PC-3 (cell line): ENCODE results near the gene EHMT1. TPM values are rescaled to one million over a fixed set of nuclear protein-coding genes. Genes with fewer than 3 reads are reported as not detected.
A peak's percentile ranks its signal among the peaks of the same experiment; 100 is the strongest.

Experiments
- ATAC-seq: fragments of 200-7000 bp; cut with Tn5 transposase; 2 replicates; pipeline ENCODE4 v1.9.1; 2020; ENCODE audit warnings: mild to moderate bottlenecking, moderate library complexity
- BruUV-seq: library from RNA; stranded (reverse); fragments of 400-500 nt; replicated peaks from 2 replicates; lab custom pipeline; 2021; lab: Mats Ljungman, UMichigan
- CTCF ChIA-PET: fragments of 300-600 bp; sonication (Branson Sonifier 250); formaldehyde crosslinking; loops from one replicate; lab custom pipeline; 2022; ENCODE audit warnings: antibody characterized with exemption; lab: Charles Lee
- POLR2A ChIA-PET: fragments of 300-600 bp; sonication (Branson Sonifier 250); formaldehyde crosslinking; loops from one replicate; lab custom pipeline; 2022; ENCODE audit warnings: antibody characterized with exemption; ENCODE audit not compliant: unreplicated experiment; lab: Charles Lee
- DNase-seq: peaks from one replicate; pipeline ENCODE4 v3.0.0-alpha.2; 2015
- H2AFZ ChIP-seq: fragments of 300-600 bp; sonication (generic); 2 replicates; pipeline ENCODE4 v1.6.0; 2016; ENCODE audit warnings: antibody characterized with exemption, low read length
- H3F3A ChIP-seq: fragments of 300-600 bp; sonication (generic); one replicate; pipeline ENCODE4 v1.6.0; 2017; ENCODE audit warnings: antibody characterized with exemption, low read length, control low read depth, mild to moderate bottlenecking; ENCODE audit not compliant: unreplicated experiment
- H3K27ac ChIP-seq: fragments of 300-600 bp; sonication (generic); 2 replicates; pipeline ENCODE4 v1.5.1; 2016; ENCODE audit warnings: mild to moderate bottlenecking, low read length
- H3K27me3 ChIP-seq: fragments of 300-600 bp; sonication (generic); 2 replicates; pipeline ENCODE4 v1.6.1; 2016; ENCODE audit warnings: low read length, mixed read lengths
- H3K36me3 ChIP-seq: fragments of 300-600 bp; sonication (generic); 2 replicates; pipeline ENCODE4 v1.6.1; 2016; ENCODE audit warnings: low read depth, mixed run types, low read length, mixed read lengths
- H3K4me1 ChIP-seq: fragments of 300-600 bp; sonication (generic); 2 replicates; pipeline ENCODE4 v1.5.1; 2016; ENCODE audit warnings: low read length; ENCODE audit not compliant: insufficient read depth
- H3K4me2 ChIP-seq: fragments of 300-600 bp; sonication (generic); 2 replicates; pipeline ENCODE4 v1.6.0; 2016; ENCODE audit warnings: low read length
- H3K4me3 ChIP-seq: fragments of 300-600 bp; sonication (generic); 2 replicates; pipeline ENCODE4 v1.5.1; 2016; ENCODE audit warnings: mild to moderate bottlenecking, low read length, mixed read lengths
- H3K79me2 ChIP-seq: fragments of 300-600 bp; sonication (generic); 2 replicates; pipeline ENCODE4 v1.6.1; 2017; ENCODE audit warnings: low read length, mixed read lengths
- H3K9ac ChIP-seq: fragments of 300-600 bp; sonication (generic); 2 replicates; pipeline ENCODE4 v1.6.0; 2016; ENCODE audit warnings: mild to moderate bottlenecking, low read length
- H3K9me2 ChIP-seq: fragments of 300-600 bp; sonication (generic); replicated peaks from 2 replicates; pipeline ENCODE4 v1.6.1; 2016; ENCODE audit warnings: mixed run types, low read length, mixed read lengths
- H3K9me3 ChIP-seq: fragments of 300-600 bp; sonication (generic); 2 replicates; pipeline ENCODE4 v1.6.1; 2016; ENCODE audit warnings: low read length, mixed read lengths
- H4K20me1 ChIP-seq: fragments of 300-600 bp; sonication (generic); 2 replicates; pipeline ENCODE4 v1.6.1; 2016; ENCODE audit warnings: low read length, mixed read lengths
- EZH2 ChIP-seq: fragments of 300-600 bp; sonication (generic); IDR thresholded peaks from one replicate; pipeline ENCODE4 v1.6.1; 2017; ENCODE audit warnings: antibody characterized with exemption, mild to moderate bottlenecking, low read length; ENCODE audit not compliant: unreplicated experiment
- EZH2phosphoT487 ChIP-seq: fragments of 300-600 bp; sonication (generic); IDR thresholded peaks from 2 replicates; pipeline ENCODE4 v1.6.1; 2018; ENCODE audit warnings: mild to moderate bottlenecking, antibody characterized with exemption, low read length, borderline replicate concordance
- intact Hi-C: fragments of 100-400 bp; cut with micrococcal nuclease; formaldehyde crosslinking; loops from 2 replicates; pipeline ENCODE4 v1.9.0; 2023
- total RNA-seq: library from RNA; depleted of rRNA; stranded (reverse); fragments of >200 nt; gene quantifications from 2 replicates; pipeline ENCODE4 v1.2.3, GENCODE V29; 2014
- TF ChIP-seq, protein P1 (sequence below): fragments of 300-600 bp; sonication (generic); conservative IDR thresholded peaks from 2 replicates; pipeline ENCODE4 v1.5.1; 2017; ENCODE audit warnings: antibody characterized with exemption, low read depth, mild to moderate bottlenecking, low read length

Gene EHMT1
- total RNA-seq, 1 experiment from 2014 or later: 42.8 TPM

DNA sequence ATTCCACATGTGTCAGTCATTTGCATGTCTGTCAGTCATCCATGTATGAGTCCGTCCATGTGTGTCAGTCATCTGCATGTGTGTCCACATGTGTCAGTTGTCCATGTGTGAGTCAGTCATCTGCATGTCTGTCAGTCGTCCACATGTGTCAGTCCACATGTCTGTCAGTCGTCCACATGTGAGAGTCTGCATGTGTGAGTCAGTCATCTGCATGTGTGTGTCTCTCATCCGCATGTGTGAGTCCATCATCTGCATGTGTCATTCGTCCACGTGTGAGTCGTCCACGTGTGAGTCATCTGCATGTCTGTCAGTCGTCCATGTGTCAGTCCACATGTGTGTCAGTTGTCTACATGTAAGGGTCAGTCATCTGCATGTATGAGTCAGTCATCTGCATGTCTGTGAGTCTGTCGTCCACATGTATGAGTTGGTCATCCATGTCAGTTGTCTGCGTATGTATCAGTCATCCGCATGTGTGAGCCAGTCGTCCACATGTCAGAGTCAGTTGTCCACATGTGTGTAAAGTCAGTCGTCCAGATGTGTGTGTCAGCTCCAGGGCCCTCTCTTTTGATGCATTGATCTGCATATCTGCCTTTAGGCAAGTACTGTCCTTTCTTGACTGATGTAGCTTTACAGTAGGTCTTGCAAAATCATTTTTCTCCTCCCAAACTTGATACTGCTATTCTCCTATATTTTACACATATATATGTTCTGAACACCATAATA is 186.3 kb downstream of the EHMT1 start:
- no peaks in the 10 kb centered on the region for H4K20me1 ChIP-seq
- H3K79me2 ChIP-seq: no peaks in the 10 kb centered on the region
- no peaks in the 10 kb centered on the region for H3K36me3 ChIP-seq
- ChIA-PET POLR2A (no interaction called here), CTCF (no interaction called here)
- DNase-seq (peak; percentile 12), ATAC-seq (no peak)
- BruUV-seq: no TSS peak
- H3K9me3 ChIP-seq: no peaks in the 10 kb centered on the region
- H3K27ac ChIP-seq: no peak overlapping the region
- intact Hi-C loops: no loop called here
- no peaks in the 10 kb centered on the region for H3F3A ChIP-seq
- no peak overlapping the region for H2AFZ ChIP-seq
- H3K27me3 ChIP-seq: no peaks in the 10 kb centered on the region
- no peaks in the 10 kb centered on the region for H3K9me2 ChIP-seq
- no peak overlapping the region for H3K9ac ChIP-seq
- TF ChIP-seq EZH2 (no peak), EZH2phosphoT487 (no peak)
- TF ChIP-seq, protein P1, sequence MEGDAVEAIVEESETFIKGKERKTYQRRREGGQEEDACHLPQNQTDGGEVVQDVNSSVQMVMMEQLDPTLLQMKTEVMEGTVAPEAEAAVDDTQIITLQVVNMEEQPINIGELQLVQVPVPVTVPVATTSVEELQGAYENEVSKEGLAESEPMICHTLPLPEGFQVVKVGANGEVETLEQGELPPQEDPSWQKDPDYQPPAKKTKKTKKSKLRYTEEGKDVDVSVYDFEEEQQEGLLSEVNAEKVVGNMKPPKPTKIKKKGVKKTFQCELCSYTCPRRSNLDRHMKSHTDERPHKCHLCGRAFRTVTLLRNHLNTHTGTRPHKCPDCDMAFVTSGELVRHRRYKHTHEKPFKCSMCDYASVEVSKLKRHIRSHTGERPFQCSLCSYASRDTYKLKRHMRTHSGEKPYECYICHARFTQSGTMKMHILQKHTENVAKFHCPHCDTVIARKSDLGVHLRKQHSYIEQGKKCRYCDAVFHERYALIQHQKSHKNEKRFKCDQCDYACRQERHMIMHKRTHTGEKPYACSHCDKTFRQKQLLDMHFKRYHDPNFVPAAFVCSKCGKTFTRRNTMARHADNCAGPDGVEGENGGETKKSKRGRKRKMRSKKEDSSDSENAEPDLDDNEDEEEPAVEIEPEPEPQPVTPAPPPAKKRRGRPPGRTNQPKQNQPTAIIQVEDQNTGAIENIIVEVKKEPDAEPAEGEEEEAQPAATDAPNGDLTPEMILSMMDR: no peak
- no peak overlapping the region for H3K4me3 ChIP-seq
- H3K4me1 ChIP-seq: no peaks in the 10 kb centered on the region
- H3K4me2 ChIP-seq: no peak overlapping the region

DNA sequence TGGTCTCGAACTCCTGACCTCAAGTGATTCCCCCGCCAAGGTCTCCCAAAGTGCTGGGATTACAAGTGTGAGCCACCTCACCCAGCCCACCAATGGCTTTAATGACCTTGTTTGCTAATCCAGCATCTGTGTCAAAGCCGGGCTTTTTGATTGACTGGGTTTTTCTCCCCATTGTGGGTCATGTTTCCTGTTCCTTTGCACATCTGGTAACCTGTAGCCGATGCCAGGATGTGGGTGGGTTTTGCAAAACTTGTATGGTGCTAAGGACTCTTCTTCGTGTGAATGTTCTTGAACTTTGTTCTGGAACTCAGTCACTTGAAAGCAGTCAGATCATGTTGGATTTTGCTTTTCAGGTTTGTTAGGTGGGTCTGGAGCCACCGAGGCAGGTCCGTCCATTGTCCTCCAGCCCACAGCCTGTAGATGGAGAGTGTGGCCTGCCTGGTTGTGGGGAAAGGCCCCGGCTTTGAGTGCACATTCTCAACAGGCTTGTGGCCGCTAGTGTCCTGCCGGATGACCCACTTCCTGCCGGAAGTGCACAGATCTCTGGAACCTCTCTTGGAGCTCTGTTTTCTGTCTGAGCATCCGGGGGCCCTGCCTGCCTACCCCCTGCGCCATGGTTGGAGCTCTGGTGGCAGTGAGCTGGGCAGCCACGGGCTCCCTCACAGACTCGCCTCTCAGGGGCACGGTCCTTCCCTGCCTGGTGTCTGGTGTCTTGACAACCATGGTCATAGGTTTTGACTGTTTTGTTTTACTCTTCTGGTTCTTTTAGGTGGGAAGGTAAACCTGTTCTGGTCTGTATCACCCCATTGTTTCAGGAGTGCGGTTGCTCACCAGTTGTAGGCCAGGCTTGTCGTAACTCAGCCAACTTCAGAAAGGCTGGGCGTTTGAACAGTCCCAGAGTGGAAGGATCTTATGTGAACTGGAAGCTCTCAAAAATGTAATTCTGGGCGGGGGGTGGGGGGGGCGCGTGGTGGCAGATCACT is 189.2 kb downstream of the EHMT1 start:
- no peaks in the 10 kb centered on the region for H3K36me3 ChIP-seq
- POLR2A ChIA-PET: no interaction called here
- TF ChIP-seq, protein P1: no peak
- TF ChIP-seq EZH2 (no peak), EZH2phosphoT487 (no peak)

More for the DNA sequence above, 189.2 kb downstream of the EHMT1 start:
- H3K4me2 ChIP-seq: no peak overlapping the region
- no peaks in the 10 kb centered on the region for H3K27me3 ChIP-seq
- no peaks in the 10 kb centered on the region for H3K9me3 ChIP-seq
- H3F3A ChIP-seq: no peaks in the 10 kb centered on the region
- H3K9me2 ChIP-seq: no peaks in the 10 kb centered on the region
- H4K20me1 ChIP-seq: no peaks in the 10 kb centered on the region
- H3K9ac ChIP-seq: no peak overlapping the region
- ATAC-seq (no peak), DNase-seq (no peak)
- intact Hi-C loops: no loop called here
- no TSS peak for BruUV-seq
- H3K27ac ChIP-seq: no peak overlapping the region
- no peak overlapping the region for H2AFZ ChIP-seq
- H3K79me2 ChIP-seq: no peaks in the 10 kb centered on the region
- no peaks in the 10 kb centered on the region for H3K4me1 ChIP-seq
- CTCF ChIA-PET: no interaction called here
- H3K4me3 ChIP-seq: no peak overlapping the region
